GM23338 (cell line): ENCODE measurements around the gene PPIA. TPM values are rescaled to one million over a fixed set of nuclear protein-coding genes. Genes with fewer than 3 reads are reported as not detected.
A peak's percentile ranks its signal among the peaks of the same experiment; 100 is the strongest.

ENCODE experiments used
- ATAC-seq: fragments of 200-7000 bp; cut with Tn5 transposase; 3 replicates; pipeline ENCODE4 v1.9.1; 2020
- DNase-seq: peaks from one replicate; pipeline ENCODE4 v3.0.0-alpha.2; 2015; ENCODE audit warnings: low spot score
- H2AFZ ChIP-seq: fragments of 200-600 bp; sonication (generic); 2 replicates; pipeline ENCODE4 v1.8.0; 2016; ENCODE audit warnings: antibody characterized with exemption, mild to moderate bottlenecking, moderate library complexity
- H3F3A ChIP-seq: fragments of 200-600 bp; sonication (generic); replicated peaks from 2 replicates; pipeline ENCODE4 v1.8.0; 2017; ENCODE audit warnings: antibody characterized with exemption, mixed run types, low read depth
- H3K27ac ChIP-seq: fragments of 200-600 bp; sonication (generic); 2 replicates; pipeline ENCODE4 v1.6.1; 2016; ENCODE audit warnings: low read depth
- H3K27me3 ChIP-seq: fragments of 200-600 bp; sonication (generic); 2 replicates; pipeline ENCODE4 v1.8.0; 2016; ENCODE audit warnings: mild to moderate bottlenecking, mixed run types, moderate library complexity; ENCODE audit not compliant: insufficient read depth
- H3K36me3 ChIP-seq: fragments of 200-600 bp; sonication (generic); 2 replicates; pipeline ENCODE4 v1.8.0; 2016; ENCODE audit warnings: mild to moderate bottlenecking; ENCODE audit not compliant: insufficient read depth
- H3K4me1 ChIP-seq: fragments of 200-600 bp; sonication (generic); 2 replicates; pipeline ENCODE4 v1.8.0; 2016; ENCODE audit warnings: mild to moderate bottlenecking, moderate library complexity; ENCODE audit not compliant: insufficient read depth
- H3K4me2 ChIP-seq: fragments of 200-600 bp; sonication (generic); 2 replicates; pipeline ENCODE4 v1.7.1; 2017; ENCODE audit warnings: mixed run types
- H3K4me3 ChIP-seq: fragments of 200-600 bp; sonication (generic); 2 replicates; pipeline ENCODE4 v1.6.1; 2016; ENCODE audit warnings: mixed run types
- H3K79me2 ChIP-seq: fragments of 200-600 bp; sonication (generic); replicated peaks from 2 replicates; pipeline ENCODE4 v1.8.0; 2017; ENCODE audit warnings: mild to moderate bottlenecking; ENCODE audit not compliant: insufficient read depth
- H3K9me2 ChIP-seq: fragments of 200-600 bp; sonication (generic); 2 replicates; pipeline ENCODE4 v1.8.0; 2017; ENCODE audit not compliant: insufficient read depth
- H4K20me1 ChIP-seq: fragments of 200-600 bp; sonication (generic); replicated peaks from 2 replicates; pipeline ENCODE4 v1.8.0; 2017; ENCODE audit warnings: mild to moderate bottlenecking; ENCODE audit not compliant: insufficient read depth
- H3K27ac Mint-ChIP-seq: 2 replicates; pipeline ENCODE4 v1.8.0; 2020; ENCODE audit warnings: inconsistent platforms, mild to moderate bottlenecking, moderate library complexity, mixed read lengths
- H3K27me3 Mint-ChIP-seq: 3 replicates; pipeline ENCODE4 v1.8.0; 2022; ENCODE audit warnings: low read depth, mild to moderate bottlenecking, moderate library complexity, mixed read lengths, inconsistent platforms; ENCODE audit not compliant: insufficient read depth, poor library complexity
- H3K36me3 Mint-ChIP-seq: 3 replicates; pipeline ENCODE4 v1.8.0; 2021; ENCODE audit warnings: low read depth, mild to moderate bottlenecking, inconsistent platforms, moderate library complexity, mixed read lengths
- H3K4me1 Mint-ChIP-seq: 3 replicates; pipeline ENCODE4 v1.8.0; 2020; ENCODE audit warnings: mild to moderate bottlenecking, inconsistent platforms, mixed read lengths
- H3K4me3 Mint-ChIP-seq: 3 replicates; pipeline ENCODE4 v1.8.0; 2021; ENCODE audit warnings: moderate library complexity, mild to moderate bottlenecking, inconsistent platforms, mixed read lengths
- H3K9me3 Mint-ChIP-seq: 3 replicates; pipeline ENCODE4 v1.8.0; 2020; ENCODE audit warnings: moderate library complexity, mild to moderate bottlenecking, inconsistent platforms, mixed read lengths
- ETS1 ChIP-seq: IDR thresholded peaks from 2 replicates; pipeline ENCODE4 v1.6.1; 2016; ENCODE audit warnings: antibody characterized with exemption
- EZH2phosphoT487 ChIP-seq: fragments of 200-600 bp; sonication (generic); IDR thresholded peaks from one replicate; pipeline ENCODE4 v1.8.1; 2018; ENCODE audit warnings: antibody characterized with exemption; ENCODE audit not compliant: unreplicated experiment
- POLR2AphosphoS5 ChIP-seq: IDR thresholded peaks from 2 replicates; pipeline ENCODE4 v1.6.1; 2016; ENCODE audit warnings: antibody characterized with exemption, low read depth
- ZNF331 ChIP-seq: fragments of 250-450 bp; sonication (Bioruptor Pico); IDR thresholded peaks from 2 replicates; pipeline ENCODE4 v1.5.0; 2020; ENCODE audit warnings: low read depth, mild to moderate bottlenecking, moderate library complexity
- polyA plus RNA-seq: library from polyadenylated mRNA; unstranded; fragments of >200 nt; fragmentation: Nextera tagmentation; extraction: Ambion mirVana; gene quantifications from 2 replicates; pipeline ENCODE4 v1.2.1, GENCODE V29; 2016
- total RNA-seq: library from RNA; depleted of rRNA; stranded (reverse); fragments of >200 nt; shearing (Covaris generic); gene quantifications from 2 replicates; pipeline ENCODE4 v1.2.3, GENCODE V29; 2014
- TF ChIP-seq, protein P1 (sequence below), 2 experiments: fragments of 200-600 bp in 1 of 2; sonication (generic) in 1 of 2; conservative IDR thresholded peaks; 2 replicates each; pipeline versions ENCODE4 v1.5.1 to v1.6.1; 2016 to 2017; ENCODE audit warnings: antibody characterized with exemption in 2 of 2, low read depth in 2 of 2, mild to moderate bottlenecking in 2 of 2, moderate library complexity in 1 of 2

PPIA gene
- total and polyA plus RNA-seq, 2 experiments from 2014 or later: 4,367 to 6,524 TPM

DNA sequence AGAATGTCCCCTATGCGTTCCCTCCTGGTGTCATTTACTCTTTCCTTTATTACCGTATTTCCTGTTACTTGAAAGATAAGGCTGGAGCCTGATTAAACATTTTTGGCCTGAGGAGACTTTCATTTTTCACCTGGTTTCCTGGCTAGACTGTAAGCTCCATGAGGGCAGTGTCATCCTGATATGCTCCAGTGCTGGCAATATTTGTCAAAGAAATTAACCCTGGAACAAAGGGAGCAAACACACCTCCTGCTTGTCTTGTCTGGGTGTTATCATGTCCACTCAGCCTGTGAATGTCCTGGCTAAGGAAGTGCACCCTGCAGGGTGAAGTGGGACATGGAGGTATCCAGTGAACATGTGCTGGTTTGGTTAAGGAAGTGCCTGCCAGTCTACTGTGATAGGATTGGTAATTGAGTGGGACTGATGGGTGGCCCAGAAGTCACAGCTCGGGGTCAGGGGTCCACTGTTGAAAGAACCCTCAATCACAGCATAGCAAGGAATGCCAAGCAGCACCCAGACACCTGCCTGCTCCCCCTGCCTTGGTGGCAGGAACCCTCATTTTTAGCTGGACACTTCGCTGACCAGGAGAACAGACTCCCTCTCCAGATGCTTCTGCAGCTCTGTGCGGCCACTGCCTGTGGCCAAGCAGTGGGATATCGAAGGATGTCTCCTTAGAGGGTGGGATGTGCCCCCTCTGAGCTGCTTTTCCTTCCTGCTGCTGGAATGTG lies 20.9 kb upstream of the PPIA start (continued):
- TF ChIP-seq, protein P1, sequence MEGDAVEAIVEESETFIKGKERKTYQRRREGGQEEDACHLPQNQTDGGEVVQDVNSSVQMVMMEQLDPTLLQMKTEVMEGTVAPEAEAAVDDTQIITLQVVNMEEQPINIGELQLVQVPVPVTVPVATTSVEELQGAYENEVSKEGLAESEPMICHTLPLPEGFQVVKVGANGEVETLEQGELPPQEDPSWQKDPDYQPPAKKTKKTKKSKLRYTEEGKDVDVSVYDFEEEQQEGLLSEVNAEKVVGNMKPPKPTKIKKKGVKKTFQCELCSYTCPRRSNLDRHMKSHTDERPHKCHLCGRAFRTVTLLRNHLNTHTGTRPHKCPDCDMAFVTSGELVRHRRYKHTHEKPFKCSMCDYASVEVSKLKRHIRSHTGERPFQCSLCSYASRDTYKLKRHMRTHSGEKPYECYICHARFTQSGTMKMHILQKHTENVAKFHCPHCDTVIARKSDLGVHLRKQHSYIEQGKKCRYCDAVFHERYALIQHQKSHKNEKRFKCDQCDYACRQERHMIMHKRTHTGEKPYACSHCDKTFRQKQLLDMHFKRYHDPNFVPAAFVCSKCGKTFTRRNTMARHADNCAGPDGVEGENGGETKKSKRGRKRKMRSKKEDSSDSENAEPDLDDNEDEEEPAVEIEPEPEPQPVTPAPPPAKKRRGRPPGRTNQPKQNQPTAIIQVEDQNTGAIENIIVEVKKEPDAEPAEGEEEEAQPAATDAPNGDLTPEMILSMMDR (conservative IDR thresholded peaks at IDR 0.05; ENCODE audit: low read depth in 2 of 2): no peak

- H3K27ac Mint-ChIP-seq: no peak overlapping the region
- no peak for DNase-seq
Observed at GRCh38 chr7:44776211-44776610, 20.3 kb upstream of the PPIA start.

More at GRCh38 chr7:44776211-44776610, 20.3 kb upstream of the PPIA start:
- no peak overlapping the region for H3K27ac ChIP-seq
- no peaks in the 10 kb centered on the region; the same call in 1 of the 2 replicates for H4K20me1 ChIP-seq
- no peaks in the 10 kb centered on the region for H3F3A ChIP-seq
- H3K4me3 Mint-ChIP-seq: no peak overlapping the region
- H3K36me3 Mint-ChIP-seq: no peaks in the 10 kb centered on the region
- H2AFZ ChIP-seq: 0 out of 2 replicates have a peak overlapping the region, but pooled peaks have one; percentile 28
- no peaks in the 10 kb centered on the region for H3K36me3 ChIP-seq
- H3K4me1 ChIP-seq: no peaks in the 10 kb centered on the region
- no peak overlapping the region for H3K4me3 ChIP-seq
- no peaks in the 10 kb centered on the region; the same call in 2 of the 3 replicates for H3K4me1 Mint-ChIP-seq
- H3K27me3 Mint-ChIP-seq: peaks cover 10% of the 10 kb centered on the region
- no peaks in the 10 kb centered on the region for H3K27me3 ChIP-seq
- H3K4me2 ChIP-seq: no peak overlapping the region
- TF ChIP-seq POLR2AphosphoS5 (no peak), ETS1 (no peak), EZH2phosphoT487 (no peak), ZNF331 (CRISPR knock-in tag) (no peak)
- TF ChIP-seq, protein P1 (conservative IDR thresholded peaks at IDR 0.05; ENCODE audit: low read depth in 2 of 2): no peak
- H3K9me2 ChIP-seq: no peaks in the 10 kb centered on the region
- no peaks in the 10 kb centered on the region for H3K79me2 ChIP-seq
- H3K9me3 Mint-ChIP-seq: no peaks in the 10 kb centered on the region
- no peak for ATAC-seq
